ENCODE data around the gene DNAJC13. TPM values are rescaled to one million over a fixed set of nuclear protein-coding genes. Genes with fewer than 3 reads are reported as not detected.

Gene DNAJC13
- total RNA-seq, 1 experiment from 2014 or later, result 28.8 TPM

DNA sequence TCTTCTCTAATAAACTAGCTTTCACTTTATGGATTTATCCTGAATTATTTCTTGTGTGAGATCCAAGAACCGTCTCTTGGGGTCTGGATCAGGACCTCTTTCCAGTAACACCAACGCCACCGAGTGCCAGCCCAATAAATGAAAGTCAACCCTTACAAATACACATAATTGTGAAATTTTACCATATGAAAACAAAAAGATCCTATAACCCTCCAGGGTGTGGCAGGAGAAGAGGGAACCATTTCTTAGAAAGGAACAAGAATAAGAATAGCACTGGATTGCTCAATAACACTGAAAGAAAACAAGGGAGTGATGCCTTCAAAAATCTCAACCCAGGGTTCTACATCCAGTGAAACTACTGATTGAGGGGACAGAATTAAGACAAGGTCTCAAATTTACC, 128.2 kb downstream of the DNAJC13 start:
- DNase-seq (ENCODE audit: low read depth, low spot score) (no peak), ATAC-seq (no peak)
- no peak overlapping the region for H3K9ac ChIP-seq (ENCODE audit: low read length)
- H3K27me3 ChIP-seq (ENCODE audit: insufficient read depth, low read length), result no peaks in the 10 kb centered on the region
- H3K27ac ChIP-seq (ENCODE audit: low read depth, low read length), result no peak overlapping the region
- H2AFZ ChIP-seq (ENCODE audit: low read depth, low read length, poor library complexity, severe bottlenecking), result no peak overlapping the region
- no TSS peak for BruUV-seq (replicated peaks)
- ChIA-PET POLR2A (no interaction called here), CTCF (interaction anchor here (1.2 to 2.5 kb wide), 2 partner anchors 8 to 10 kb away, joined by 3 to 8 read pairs; no protein-coding TSS in a partner anchor), RAD21 (ENCODE audit: low non-redundant PET in 1 of 2, low total read pairs in 2 of 2, uncharacterized antibody in 2 of 2, unreplicated experiment in 2 of 2) (no interaction called here)
- TF ChIP-seq ZNF274 (IDR thresholded peaks at IDR 0.05; ENCODE audit: low read depth, low read length) (no peak), ATF3 (IDR thresholded peaks at IDR 0.05) (no peak), JUND (IDR thresholded peaks at IDR 0.05) (no peak), EZH2phosphoT487 (IDR thresholded peaks at IDR 0.05; ENCODE audit: borderline replicate concordance) (no peak), CTCF (IDR thresholded peaks at IDR 0.05 in 2 of 3, conservative IDR thresholded peaks at IDR 0.05 in 1 of 3; ENCODE audit: borderline replicate concordance in 1 of 3, insufficient read depth in 1 of 3, low read depth in 2 of 3, low read length in 2 of 3) (no peak), SIN3A (IDR thresholded peaks at IDR 0.05; ENCODE audit: low read depth) (no peak), CEBPB (IDR thresholded peaks at IDR 0.05; ENCODE audit: low read depth) (no peak), TCF7L2 (IDR thresholded peaks at IDR 0.05; ENCODE audit: borderline replicate concordance, extremely low read depth, insufficient read depth, insufficient read length) (no peak), CBX3 (IDR thresholded peaks at IDR 0.05; ENCODE audit: low read depth) (no peak), POLR2A (IDR thresholded peaks at IDR 0.05; ENCODE audit: borderline replicate concordance, extremely low read depth, insufficient read depth, insufficient read length) (no peak), SRF (IDR thresholded peaks at IDR 0.05; ENCODE audit: low read depth) (no peak), EZH2 (IDR thresholded peaks at IDR 0.05) (no peak), ZFX (IDR thresholded peaks at IDR 0.05) (no peak)
- TF ChIP-seq, protein P1, sequence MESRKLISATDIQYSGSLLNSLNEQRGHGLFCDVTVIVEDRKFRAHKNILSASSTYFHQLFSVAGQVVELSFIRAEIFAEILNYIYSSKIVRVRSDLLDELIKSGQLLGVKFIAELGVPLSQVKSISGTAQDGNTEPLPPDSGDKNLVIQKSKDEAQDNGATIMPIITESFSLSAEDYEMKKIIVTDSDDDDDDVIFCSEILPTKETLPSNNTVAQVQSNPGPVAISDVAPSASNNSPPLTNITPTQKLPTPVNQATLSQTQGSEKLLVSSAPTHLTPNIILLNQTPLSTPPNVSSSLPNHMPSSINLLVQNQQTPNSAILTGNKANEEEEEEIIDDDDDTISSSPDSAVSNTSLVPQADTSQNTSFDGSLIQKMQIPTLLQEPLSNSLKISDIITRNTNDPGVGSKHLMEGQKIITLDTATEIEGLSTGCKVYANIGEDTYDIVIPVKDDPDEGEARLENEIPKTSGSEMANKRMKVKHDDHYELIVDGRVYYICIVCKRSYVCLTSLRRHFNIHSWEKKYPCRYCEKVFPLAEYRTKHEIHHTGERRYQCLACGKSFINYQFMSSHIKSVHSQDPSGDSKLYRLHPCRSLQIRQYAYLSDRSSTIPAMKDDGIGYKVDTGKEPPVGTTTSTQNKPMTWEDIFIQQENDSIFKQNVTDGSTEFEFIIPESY (IDR thresholded peaks at IDR 0.05; ENCODE audit: extremely low read depth, insufficient replicate concordance, low read length), result no peak
- TF ChIP-seq, protein P2, sequence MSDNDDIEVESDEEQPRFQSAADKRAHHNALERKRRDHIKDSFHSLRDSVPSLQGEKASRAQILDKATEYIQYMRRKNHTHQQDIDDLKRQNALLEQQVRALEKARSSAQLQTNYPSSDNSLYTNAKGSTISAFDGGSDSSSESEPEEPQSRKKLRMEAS (IDR thresholded peaks at IDR 0.05), result no peak
- no peak overlapping the region for H3K4me2 ChIP-seq (ENCODE audit: low read length)
- H3K4me1 ChIP-seq (ENCODE audit: control insufficient read depth in 1 of 2, insufficient read depth in 2 of 2, low read length in 2 of 2), result peaks cover 10 to 24% of the 10 kb centered on the region in 2 experiments
- no peak overlapping the region for H3K4me3 ChIP-seq (replicated peaks in 1 of 2; ENCODE audit: low read depth in 1 of 2, low read length in 2 of 2)
- no peaks in the 10 kb centered on the region for H3K9me3 ChIP-seq (ENCODE audit: control insufficient read depth in 1 of 2, insufficient read depth in 1 of 2, low read depth in 1 of 2, low read length in 2 of 2)
- H4K20me1 ChIP-seq (ENCODE audit: insufficient read depth), result no peaks in the 10 kb centered on the region
- H3K9me2 ChIP-seq (ENCODE audit: insufficient read depth), result no peaks in the 10 kb centered on the region
- intact Hi-C loops (cut with micrococcal nuclease), result loop anchor here (10.0 kb wide), 1 partner anchor 839 kb away; no protein-coding TSS in a partner anchor
- no peaks in the 10 kb centered on the region for H3K36me3 ChIP-seq (ENCODE audit: control insufficient read depth in 1 of 2, insufficient read depth in 2 of 2, low read length in 2 of 2)
- H3K79me2 ChIP-seq (ENCODE audit: insufficient read depth, low read length), result no peaks in the 10 kb centered on the region
